Fibroblast of skin of right quadriceps (primary cell): Measurements from ENCODE around the gene KDM5A.

Source experiments
- DNase-seq: peaks from one replicate; pipeline ENCODE4 v3.0.0-alpha.2; 2013

KDM5A gene

GRCh38 chr12:271161-271560 lies 118.0 kb downstream of the KDM5A start:
- no peak for DNase-seq

DNA sequence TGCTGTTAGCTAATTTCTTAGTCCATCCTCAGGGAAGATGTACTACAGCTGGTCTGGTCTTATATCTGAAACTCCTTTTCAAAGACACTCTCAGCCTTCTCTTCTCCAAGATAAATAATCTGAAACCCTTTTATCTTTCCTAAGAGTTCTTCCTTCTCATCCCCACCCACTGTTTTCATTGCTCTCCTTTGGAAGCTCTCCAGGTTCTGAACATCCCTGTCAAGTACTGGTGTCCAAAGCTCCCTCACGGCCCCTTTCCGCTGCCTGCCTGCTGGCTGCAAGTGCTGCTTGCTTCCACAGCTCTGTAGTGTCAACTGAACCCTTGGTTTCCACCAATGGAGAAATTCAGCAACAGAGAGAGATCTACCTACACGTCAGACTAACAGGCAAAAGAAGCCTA lies 119.9 kb downstream of the KDM5A start:
- no peak for DNase-seq

DNA sequence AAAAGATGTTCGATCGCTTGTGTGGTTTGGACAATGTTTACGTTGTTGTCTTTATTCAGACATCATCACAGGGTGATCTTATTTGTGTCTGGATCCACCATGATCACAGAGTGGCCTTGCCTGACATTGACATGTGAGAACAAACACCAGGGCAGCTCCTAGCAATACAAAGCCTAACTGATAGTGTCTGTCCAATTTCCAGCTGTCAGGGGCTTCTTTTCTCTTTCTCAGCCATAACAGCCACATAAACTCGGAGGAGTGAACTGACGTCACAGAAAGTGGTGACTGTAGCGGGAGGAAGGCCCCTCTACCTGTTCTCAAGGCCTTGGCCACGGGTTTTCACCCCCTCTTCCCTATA lies 120.7 kb downstream of the KDM5A start:
- DNase-seq: no peak

GRCh38 chr12:267581-268482 lies 121.3 kb downstream of the KDM5A start:
- DNase-seq: no peak

- DNase-seq: no peak
Observed at GRCh38 chr12:265096-265495, 124.0 kb downstream of the KDM5A start.

DNA sequence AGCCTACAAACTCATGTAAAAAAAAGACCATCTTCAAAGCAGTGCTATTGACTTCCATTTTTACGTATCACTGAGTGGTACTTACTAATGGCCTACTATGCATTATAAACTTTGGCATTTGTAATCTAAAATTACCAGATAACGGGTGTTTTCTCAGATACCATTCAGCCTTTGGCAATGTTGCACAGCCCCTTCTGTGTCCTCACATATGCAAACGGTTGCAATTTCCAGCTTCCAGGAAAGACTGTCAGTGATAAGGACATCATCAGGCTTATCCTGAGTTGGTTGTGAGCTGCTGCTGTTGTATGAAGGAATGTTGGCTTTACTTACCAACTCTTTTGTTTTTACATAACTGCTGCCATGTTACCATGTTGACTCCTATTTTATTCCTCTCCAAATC lies 124.9 kb downstream of the KDM5A start:
- no peak for DNase-seq

DNA sequence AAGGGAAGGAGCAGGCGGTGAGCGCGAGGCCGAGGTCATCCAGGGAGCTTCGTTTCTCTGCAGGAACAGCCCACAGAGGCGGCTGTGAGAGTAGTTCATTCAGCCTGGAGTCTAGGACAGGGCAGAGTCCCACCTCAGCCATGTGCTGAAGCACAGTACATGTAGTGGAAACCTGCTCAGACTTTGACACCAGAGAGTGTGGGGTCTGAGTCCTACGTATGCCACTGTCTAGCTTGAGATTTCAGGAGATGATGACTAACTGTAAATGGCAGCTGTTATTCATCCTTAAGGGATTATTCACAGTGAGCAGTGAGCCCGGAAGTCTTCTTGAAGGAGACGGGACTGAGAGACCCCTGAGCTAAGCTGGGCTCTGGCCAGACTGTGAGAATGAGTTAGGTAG lies 125.5 kb downstream of the KDM5A start:
- peak; percentile 40 for DNase-seq

GRCh38 chr12:262817-263216 lies 126.3 kb downstream of the KDM5A start, which contains the start of gene SLC6A13:
SLC6A13 (minus strand) TSS chr12:262836; CDS start chr12:260052, 2,784 bp downstream.
- no peak for DNase-seq

DNA sequence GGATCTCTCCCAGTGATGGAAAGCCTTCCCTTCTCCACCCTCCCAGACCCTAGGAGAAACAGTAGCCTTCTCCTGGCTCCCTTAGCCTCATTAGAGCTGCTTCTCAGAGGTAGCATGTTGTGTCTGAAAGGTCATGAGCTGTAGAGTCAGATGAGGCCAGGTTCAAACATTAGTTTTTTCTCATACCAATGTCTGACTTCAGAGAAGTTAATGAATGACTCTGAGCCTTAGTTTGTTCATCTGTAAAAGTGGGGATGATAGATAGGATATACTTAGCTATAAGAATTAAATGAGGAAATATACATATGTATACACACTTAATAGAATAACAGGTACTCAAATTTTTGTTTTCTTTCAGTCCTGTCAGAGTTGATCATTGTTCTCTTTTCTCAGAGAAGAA lies 127.0 kb downstream of the KDM5A start:
- no peak for DNase-seq

GRCh38 chr12:257521-258321 lies 131.4 kb downstream of the KDM5A start:
- no peak for DNase-seq

DNA sequence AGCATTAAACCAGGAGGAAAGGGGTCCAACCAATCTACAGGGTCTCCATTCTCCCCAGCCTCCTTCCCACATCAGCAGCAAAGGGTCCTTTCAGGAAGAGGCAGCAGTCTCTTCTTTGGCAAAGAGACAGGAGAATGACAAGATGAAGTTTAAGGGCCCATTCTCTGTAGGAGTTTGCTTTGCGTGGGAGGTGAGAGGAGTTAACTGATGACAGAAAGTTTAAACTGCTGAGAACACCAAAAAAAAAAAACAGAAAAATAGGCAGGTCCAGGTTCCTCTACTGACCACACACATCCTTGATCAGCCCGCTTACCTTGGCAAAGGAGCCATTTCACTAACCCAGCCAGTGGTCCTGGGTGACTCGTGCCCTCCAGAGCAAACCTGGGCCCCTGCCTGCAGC lies 132.2 kb downstream of the KDM5A start:
- no peak for DNase-seq

DNA sequence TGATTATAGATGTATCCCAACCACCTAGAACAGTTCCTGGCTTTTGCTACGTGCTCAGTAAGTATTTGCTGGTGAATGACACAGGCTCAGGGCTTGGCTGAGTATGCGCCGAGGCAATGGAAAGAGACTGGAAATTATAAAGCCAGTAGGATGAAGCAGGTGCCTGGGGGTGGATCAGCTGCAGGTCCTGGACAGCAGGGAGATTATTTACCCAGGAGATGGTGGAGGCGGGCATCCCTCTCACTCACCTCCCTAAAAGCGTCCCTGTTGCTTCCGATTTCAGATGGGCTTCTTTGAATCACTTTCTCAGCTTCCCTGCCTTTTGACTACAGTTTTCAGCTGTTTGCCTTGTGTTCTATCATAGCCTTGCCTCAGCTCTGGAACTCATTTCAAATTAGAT lies 132.9 kb downstream of the KDM5A start:
- no peak for DNase-seq

DNA sequence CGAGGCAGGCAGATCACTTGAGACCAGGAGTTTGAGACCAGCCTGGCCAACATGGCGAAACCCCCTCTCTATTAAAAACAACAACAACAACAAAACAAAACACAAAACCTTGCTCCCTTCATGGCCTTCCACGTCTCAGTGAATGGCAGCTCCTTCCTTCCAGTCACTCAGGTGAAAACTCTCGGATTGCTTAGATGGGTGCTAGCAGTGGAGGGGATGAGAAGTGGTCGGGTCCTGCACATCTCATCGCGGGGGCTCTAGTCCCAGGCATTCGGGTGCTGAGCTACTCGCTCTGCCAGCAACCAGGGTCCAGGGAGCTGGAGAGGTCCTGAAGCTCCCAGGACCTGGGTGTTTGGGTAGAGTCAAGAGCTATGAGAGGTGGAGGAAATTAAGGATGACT lies 134.2 kb downstream of the KDM5A start:
- DNase-seq: no peak

- DNase-seq: no peak
Observed at GRCh38 chr12:254039-254438, 135.1 kb downstream of the KDM5A start.

DNA sequence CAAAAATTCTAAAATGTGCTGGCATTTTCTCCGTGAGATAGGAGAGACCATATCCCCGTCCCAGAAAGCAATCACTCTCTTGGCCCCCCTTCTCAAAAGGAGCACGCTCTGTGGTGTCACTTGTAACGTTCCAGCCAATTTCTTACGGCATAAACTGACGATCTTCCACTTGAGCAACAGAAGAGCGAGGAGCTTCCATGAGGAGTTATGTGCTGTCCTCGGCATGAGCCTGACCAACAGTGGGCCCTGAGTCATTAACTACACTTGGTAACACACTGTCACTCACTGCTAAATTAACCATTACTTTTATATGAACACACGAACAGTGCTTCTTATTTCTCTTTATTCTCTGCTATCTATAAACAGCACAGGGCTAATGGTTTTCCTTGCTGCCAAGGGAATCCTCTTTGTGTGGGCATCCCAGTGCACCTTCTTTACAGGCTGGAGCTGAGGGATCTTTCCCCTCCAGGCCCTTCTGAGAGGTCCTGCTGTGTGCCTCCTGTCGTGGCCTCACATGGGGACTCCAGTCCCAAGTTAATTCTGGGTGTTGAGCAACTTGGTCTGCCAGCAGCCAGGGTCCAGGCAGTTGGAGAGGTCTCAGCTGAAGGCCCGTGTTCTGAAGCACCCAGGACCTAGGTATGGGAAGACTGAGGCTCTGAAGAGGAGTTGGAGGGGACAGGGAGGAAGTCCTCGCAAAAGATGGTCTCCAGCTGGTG lies 135.8 kb downstream of the KDM5A start:
- no peak for DNase-seq

GRCh38 chr12:252636-253035 lies 136.5 kb downstream of the KDM5A start:
- DNase-seq: no peak

GRCh38 chr12:247271-247670 lies 141.8 kb downstream of the KDM5A start:
- no peak for DNase-seq

GRCh38 chr12:243381-243780 lies 145.7 kb downstream of the KDM5A start:
- DNase-seq: no peak

DNA sequence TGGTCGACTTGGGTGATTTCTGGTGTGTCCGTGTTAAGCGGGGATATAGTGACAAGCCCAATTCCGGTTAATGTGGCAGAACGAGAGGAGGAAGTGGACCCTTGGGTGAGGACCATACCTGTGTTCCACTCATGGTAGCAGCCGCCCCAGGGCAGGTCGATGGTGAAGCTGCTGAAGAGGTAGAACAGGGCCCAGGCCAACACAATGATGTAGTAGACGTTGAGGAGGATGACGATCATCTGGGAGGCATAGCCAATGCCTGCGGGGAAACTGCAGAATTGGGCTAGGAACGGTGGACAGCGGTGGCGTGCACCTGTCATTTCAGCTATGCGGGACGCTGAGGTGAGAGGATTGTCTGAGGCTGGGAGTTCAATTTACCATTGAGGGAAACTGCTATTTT lies 146.6 kb downstream of the KDM5A start:
- DNase-seq: no peak

GRCh38 chr12:241266-241665 lies 147.9 kb downstream of the KDM5A start:
- DNase-seq: no peak

DNA sequence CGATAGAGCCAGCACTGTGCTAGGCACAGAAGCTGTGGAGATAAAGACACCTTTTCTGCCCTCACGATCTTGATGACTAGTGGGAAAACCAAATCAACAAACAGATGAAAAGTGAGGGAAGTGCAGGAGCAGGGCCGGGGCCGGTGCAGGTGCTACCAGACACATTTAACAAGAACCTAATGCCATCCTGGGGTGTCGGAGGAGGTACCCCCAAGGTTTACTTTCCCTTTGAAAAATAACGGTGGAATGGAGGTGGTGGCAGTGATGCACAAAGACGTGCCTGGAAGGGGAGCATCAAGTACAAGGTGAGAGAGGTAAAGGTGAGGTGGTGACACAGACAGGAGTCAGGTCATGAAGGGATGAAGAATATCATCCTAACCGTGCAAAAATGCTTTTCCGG lies 148.6 kb downstream of the KDM5A start:
- no peak for DNase-seq

DNA sequence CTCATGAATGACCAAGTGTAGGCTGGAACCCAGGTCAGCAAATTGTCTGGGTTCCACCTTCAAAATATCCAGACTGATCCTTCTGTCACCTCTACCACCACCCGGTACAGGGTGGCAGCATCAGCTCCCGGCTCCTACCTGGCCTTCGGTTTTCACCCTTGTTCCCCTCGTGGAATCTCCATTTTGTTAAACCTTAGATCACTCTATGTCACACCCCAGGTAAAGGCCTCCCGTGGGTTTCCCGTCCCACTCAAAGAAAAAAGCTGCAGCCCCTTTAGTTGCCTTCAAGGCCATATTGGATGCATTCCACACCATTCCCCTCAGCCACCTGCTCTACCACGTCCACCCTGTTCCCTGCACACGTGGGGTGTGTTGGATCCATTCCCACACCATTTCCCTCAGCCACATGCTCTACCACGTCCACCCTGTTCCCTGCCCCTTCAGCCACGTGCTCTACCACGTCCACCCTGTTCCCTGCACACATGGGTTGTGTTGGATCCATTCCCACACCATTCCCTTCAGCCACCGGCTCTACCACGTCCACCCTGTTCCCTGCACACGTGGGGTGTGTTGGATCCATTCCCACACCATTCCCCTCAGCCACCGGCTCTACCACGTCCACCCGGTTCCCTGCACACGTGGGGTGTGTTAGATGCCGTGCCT lies 150.3 kb downstream of the KDM5A start:
- DNase-seq: no peak

DNA sequence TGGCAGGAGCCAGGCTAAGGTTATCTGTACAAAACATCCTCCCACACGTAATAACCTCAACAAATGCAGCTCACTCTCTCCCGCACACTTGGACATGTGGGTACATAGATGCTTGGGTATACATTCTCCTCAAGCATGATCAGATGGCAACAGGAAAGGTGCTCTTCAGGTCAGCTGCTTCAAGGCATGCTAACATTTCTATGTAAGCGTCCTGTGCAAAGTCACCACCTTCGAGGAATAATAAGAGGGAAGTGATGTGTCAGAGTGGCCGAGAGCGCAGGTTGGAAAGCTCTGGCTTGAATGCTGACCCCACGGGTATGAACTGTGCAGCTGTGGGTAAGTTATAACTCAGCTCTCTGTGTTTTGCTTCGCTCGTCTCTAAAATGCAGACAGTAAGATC lies 151.0 kb downstream of the KDM5A start:
- DNase-seq: no peak
